ENCODE results near the gene CADPS.

GRCh38 chr3:62569609-62570008, 305.6 kb downstream of the CADPS start:
- TF ChIP-seq CTCF (IDR thresholded peaks at IDR 0.05) (no peak), POLR2A (IDR thresholded peaks at IDR 0.05) (no peak), POLR2AphosphoS5 (IDR thresholded peaks at IDR 0.05) (no peak)

Data from sigmoid colon (tissue), 4 donors.